GM19193 (cell line): ENCODE results near the gene EMSY.

Source experiments
- POLR2A ChIP-seq: IDR thresholded peaks from 4 replicates; pipeline ENCODE4 v1.6.1; 2011; ENCODE audit not compliant: insufficient read depth, insufficient read length; ENCODE audit errors: extremely low read depth

Gene EMSY

DNA sequence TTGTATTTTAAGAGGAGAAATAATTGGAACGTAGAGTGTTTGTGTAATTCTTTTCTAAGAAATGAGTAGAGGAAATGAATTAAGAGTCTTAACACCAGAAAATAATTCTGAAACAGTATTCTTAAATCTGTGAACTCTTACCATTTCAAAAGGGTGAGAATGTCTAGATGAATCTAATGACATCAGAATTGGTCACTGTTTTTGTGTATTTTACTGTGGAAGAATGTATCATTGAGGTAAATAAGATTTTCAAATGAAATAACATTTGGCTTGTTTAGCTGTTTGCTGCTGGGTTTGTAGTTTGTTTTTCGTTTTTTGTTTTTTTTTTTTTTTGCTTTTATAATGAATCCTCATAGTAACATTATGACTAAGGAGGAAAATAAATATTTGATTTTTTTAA lies 97.6 kb downstream of the EMSY start:
- no peak for TF ChIP-seq POLR2A

DNA sequence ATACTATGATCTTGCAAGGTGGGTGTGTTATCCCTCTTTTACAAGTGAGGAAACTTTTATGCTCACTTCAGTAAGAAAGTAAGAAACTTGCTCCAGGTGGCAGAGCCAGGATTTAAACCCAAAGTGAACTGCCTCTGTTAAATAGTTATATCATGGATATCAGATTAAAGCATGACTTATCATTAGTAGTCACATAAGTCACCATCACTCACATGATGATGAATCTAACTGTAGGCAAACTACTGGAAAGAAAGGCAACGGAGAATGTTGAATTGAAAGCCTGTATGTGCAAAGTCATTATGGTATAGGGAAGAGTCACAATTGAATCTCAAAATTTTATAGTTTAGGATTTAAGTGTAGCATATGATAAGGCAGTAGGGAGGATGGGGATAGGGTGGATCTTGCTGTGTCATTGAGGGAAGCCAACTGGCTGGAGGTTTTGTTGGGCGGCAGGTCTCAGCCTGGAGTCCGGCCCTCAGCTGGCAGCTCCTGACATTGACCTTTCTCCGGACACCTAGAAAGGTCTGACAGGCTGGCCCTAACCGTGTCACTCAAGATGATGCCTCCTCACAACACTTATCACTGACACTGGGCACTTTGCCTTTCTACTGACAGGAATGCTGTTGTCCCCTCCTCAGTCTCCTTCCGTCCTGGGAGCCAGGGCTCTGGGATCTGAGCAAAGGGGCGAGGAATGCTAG lies 98.3 kb downstream of the EMSY start:
- no peak for TF ChIP-seq POLR2A

DNA sequence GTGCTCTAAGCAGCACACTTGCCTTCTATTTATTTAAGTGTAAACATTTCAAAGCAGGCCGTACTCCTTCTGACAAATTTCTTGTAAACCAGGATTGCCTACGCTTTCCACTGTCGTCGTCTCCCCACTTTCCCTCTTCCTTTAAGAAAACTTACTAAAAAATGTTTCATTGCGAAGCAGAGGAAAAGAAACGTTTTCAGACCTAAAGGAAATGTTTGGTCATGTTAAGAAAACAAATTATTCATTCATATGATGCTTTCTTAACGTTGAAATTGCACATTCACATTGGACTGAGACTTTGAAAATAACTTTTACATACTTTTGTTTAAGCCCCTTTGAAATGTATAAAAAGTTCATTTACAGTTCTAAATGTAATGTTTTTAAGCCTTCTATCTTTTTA lies 106.0 kb downstream of the EMSY start:
- no peak for TF ChIP-seq POLR2A

DNA sequence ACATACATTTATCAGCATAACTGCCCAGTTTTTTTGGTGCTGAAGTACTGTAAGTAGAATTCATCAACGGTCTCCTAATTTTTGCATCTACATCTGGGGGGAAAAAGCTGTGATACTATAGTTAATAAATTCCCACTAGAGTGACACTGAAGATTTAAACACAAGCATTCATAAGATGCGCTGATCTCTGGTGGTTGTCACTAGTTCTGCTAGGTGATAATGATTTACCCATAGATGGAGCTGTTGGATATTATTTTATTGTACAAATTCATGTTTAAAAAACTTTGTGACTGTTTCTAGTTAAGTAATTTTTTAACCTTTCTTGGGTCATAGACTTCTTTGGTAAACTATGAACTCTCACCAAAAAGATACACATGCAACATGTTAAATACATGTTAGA lies 106.6 kb downstream of the EMSY start:
- no peak for TF ChIP-seq POLR2A

DNA sequence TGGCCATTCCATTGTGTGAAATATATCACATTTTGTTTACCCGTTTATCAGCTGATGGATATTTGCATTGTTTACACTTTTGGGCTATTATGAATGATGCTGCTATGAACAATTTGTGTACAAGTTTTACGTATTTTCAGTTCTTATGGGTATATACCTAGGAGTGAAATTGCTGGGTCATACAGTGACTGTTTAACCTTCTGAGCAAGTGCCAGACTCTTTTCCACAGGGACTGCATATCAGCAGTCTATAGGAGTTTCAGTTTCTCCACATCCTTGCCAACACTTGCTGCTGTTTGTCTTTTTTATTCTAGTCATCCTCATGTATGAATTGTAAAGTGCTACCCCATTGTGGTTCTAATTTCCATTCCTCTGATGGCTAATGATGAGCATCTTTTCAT lies 108.2 kb downstream of the EMSY start:
- no peak for TF ChIP-seq POLR2A

DNA sequence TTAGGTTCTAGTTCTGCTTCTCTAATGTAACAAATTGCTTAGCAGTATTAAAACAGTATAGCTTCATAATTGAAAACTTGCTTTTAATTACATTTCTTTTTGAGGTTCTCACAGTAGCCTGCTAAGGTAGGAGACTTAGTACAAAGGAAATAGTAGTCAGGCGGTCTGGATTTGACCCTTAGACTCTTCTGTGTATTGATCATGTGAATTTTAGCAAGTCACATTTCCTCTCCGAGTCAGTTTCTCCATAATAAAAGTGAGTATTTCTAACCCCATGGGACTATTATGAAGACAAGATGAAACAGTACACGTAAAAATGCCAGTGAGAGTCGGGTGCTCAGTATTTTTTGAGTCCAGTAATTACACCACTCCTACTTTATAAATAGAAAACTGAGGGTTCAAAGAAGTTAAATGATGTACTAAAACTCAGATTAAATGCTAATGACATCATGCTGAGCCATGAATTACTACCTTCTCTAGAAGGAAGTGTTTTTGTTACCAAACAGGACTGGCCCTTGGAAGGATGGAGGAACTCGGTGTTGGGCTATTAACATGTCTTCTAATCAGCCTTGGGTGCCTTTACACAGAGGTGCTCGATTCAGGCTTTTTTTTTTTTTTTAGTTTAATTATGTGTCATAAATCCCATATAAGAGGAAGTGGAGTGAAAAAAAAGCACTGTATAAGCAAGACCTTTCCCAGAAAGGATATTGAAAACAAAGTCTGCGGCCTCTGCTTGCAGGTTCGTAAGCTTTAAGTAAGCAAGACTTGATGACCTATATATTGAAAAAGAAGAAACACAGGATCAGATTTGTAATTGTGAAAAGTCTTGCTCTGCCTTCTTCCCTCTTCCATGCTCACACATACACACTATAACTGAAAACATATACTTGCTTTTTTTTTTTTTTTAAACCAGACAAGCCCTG lies 109.0 kb downstream of the EMSY start:
- TF ChIP-seq POLR2A = no peak

DNA sequence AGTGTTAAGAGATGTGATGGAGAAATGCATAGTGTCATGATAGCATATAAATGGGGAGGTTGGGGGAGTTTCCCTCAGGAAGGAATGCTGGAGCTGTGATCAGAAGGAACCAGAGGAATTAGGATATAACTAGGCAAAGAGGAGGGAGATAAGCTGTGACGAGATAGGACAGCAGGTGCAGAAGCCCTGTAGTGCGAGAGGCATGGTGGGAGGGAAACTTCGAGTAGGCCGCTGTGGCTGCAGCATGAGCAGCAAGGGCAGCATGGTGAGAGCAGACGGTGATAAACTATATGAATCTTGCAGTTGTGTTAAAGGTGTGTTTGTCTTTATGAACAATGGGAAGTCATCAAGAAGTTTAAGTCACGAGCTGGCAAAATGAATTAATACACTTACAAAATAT lies 109.9 kb downstream of the EMSY start:
- TF ChIP-seq POLR2A = no peak

DNA sequence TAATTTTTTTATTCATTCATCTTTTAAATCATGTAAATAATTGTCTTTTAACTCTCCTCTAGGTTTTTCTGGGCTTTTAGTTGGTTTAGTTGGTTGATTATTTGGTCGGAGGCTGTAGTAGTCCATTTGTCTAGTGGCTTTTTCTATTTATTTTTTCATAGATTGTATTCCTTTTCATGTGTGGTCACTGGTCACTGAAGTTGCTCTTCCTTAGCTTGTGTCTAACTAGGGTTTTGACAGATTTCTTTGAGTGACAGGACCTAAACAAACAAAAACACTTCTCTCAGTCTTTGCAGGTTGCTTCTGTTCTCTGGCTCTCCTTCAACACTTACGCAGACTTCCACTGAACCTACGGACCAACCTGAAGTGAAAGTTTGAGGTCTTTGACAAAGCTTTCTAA lies 112.6 kb downstream of the EMSY start:
- TF ChIP-seq POLR2A = no peak

DNA sequence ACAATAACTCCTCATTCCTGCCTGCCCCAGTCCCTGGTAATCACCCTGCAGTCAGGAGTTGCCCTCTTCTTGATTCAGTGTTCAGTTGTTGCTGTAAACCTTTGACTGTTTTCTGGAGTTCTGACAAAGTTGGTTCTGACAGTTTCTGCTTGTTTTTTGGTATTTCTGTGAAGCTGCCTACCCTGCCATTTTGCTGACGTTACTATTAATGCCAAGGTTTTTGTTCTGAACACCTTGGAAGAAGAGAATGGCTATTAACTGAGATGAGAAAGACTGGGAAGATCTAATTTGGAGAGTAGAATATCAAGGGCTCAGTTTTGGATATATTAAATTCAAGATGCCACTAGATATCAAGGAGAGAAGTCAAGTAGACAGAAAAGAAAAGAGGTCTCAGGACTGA lies 113.7 kb downstream of the EMSY start:
- TF ChIP-seq POLR2A = no peak

DNA sequence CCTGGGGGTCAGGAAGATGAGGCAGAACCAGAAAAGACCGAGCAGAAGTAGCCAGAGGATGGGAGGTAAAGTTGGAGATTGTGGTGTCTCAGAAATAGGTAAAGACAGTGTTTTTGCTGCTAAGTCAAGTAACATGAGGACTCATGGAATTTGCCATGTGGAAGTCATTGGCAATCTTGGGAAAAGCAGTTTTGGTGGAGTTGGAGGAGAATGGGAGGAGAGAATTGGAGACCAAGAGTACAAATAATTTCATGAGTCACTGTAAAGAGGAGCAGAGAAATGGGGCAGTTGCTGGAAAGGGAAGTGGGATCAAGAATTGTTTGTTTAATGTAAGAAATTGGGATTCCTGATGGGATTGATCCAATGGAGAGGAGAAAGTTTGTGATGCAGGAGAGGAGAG lies 114.1 kb downstream of the EMSY start:
- TF ChIP-seq POLR2A = no peak

DNA sequence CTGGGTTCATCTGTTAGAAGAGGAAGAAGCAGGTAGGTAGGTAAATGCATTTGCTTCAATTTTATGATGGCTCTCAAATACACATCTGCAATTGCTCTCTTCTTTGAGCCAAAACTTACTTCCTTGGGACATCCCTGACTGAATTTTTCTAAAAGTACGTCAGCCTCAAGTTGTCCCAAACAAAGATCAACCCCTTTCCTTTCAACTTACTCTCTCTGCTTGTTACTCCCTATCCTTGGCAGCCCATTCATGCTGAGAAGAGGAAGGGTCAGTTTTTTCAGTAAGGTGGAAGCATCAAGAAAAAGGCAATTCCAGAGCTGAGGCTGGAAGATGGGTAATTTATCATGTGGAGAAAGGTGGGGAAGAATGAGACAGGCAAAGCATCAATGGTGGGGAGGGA lies 114.5 kb downstream of the EMSY start:
- TF ChIP-seq POLR2A = no peak

DNA sequence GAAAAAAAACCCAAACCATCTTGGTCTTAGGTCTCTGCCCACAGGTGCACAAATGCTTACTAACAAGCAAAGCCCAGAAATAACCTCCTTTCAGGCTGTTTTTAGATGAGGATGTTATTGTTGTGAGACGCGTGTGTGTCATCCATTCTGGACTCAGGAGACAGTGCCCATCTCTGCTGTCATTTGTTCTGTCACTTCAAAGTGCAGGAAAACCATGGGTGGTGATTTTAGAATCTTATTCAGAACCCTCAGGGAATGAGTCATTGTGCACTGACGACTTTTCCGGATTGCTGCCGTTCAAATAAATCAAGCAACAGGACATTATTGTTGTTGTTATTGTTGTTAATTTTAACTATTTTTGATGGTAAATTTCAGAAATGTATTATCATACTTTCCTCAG lies 115.4 kb downstream of the EMSY start:
- no peak for TF ChIP-seq POLR2A

DNA sequence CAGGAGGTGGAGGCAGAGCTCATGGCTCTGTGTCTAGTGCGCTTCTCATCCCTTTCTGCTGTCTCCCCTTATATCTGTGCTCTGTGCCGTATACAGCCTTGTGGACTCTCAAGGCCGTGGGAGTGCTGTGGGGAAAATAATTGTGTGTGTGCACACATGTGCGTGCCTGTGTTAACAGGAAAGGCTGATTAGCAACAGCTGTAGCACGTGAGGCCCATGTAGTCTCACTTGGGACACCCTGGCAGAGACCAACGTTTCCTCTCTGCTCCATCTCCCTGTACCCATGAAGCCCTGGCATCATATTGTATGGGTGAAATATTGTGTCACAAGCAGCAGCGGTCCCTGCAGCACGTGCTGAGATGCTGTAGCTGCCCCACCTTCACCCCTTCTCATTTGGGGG lies 116.4 kb downstream of the EMSY start:
- no peak for TF ChIP-seq POLR2A

DNA sequence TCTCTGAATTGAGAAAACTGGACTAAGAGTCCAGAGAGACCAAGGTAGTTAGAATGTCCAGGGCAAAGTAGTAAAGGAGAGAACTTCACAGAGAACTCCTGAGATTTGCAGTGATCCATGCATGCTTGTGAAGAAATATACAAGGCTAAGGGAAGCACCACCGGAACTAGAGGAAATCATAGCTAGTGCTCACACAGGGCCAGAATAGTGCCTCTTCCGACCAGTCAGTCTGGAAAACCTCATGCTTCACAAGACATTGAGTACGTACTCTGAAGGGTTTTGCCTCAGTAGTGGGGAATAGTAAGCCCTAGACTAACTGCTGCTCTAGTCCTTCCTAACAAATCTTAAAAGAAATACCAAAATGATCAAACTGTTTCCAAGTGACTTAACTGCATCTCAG lies 117.7 kb downstream of the EMSY start:
- TF ChIP-seq POLR2A = no peak

DNA sequence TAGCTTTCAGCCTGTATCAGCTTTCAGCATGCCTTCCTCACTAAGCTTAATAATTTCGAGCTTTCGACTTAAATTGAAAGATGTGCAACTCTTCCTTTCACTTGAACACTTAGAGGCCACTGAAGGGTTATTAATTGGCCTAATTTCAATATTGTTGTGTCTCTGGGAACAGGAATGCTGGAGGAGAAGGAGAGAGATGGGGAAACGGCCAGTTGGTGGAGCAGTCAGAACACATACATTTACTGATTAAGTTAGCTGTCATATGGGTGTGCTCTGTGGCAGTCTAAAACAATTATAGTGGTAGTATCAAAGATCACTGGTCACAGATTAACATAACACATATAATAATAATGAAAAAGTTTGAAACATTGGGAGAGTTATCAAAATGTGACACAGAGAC lies 119.5 kb downstream of the EMSY start:
- no peak for TF ChIP-seq POLR2A

DNA sequence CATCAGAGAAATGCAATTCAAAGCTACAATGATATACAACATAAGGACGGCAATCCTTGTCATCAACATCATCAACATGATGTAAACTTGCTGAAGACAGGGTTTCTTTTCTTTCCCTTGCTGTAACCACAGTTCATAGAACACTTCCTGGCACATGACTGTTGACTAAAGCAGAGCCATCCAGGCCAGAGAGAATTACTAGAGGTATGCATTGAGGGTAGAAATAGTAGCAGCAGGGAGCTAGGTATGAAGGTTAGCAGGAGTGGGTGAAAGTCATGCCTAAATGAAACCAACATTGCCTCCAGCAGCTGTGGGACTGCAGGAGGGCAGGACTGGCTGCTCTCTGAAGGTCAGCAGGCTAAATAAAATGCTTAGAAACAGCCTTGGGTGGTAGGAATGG lies 122.0 kb downstream of the EMSY start:
- no peak for TF ChIP-seq POLR2A
